GM12892 (cell line): Measurements from ENCODE around the gene GNAZ.

Experiments
- POLR2A ChIP-seq: IDR thresholded peaks from 2 replicates; pipeline ENCODE4 v1.6.1; 2011; ENCODE audit warnings: low read depth, low read length, control low read depth
- POLR2AphosphoS5 ChIP-seq: IDR thresholded peaks from 2 replicates; pipeline ENCODE4 v1.6.1; 2011; ENCODE audit warnings: low read depth, low read length, control low read depth
- TAF1 ChIP-seq: IDR thresholded peaks from 2 replicates; pipeline ENCODE4 v1.6.1; 2011; ENCODE audit warnings: low read depth, mild to moderate bottlenecking, control low read depth, low read length, borderline replicate concordance

DNA sequence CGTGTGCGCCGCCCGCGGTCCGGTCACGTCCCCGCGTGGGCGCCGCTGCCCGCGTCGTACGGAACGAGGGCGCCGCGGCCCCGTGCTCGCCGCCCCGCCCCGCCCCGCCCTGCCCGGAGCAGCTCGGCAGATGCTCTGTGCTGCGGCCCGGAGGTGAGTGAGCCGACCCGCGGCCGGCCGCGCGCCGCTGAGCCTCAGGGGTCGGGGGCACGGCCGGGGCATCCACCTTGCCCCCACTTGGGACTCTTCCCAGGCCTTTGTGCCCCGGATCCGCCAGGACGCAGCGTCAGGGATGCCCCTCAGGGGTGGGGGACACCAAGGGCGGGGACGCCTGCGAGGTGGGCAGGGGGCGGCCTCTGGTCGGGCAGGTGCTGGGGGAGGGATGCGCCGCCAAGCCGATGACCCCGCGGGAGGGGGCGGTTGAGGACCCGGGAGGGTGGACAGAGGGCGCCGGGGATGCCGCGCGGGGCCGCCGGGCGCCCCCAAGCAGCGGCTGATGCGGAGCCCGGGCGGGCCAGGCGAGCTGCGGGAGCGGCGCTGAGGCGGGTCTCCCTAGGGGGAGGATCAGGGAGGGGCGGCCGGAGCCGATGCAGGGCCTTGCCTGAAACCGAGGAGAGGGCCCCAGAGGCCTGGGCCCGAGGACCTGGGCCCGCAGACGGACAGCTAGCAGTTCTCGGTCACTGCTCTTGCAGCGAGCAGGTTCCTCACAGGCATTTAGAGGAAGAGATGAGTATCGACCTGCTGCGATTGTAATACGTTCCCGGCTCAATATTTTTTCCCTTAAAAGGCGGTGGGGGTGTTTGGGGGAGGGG, at the start of gene GNAZ:
- no peak for TF ChIP-seq POLR2AphosphoS5
- TF ChIP-seq POLR2A: no peak
- TF ChIP-seq TAF1: no peak
